Activated CD4-positive, CD25-positive, alpha-beta regulatory T cell (primary cell): ENCODE measurements around the gene AP1S3.
"Not testable (repeated sequence)": the region's sequence is repeated elsewhere in the genome, so short reads cannot be mapped to it uniquely, and the experiment has no call there.

Experiments
- DNase-seq, 4 experiments: peaks; one replicate each; lab custom pipeline; 2025; lab: John Stamatoyannopoulos, UW

Gene AP1S3

DNA sequence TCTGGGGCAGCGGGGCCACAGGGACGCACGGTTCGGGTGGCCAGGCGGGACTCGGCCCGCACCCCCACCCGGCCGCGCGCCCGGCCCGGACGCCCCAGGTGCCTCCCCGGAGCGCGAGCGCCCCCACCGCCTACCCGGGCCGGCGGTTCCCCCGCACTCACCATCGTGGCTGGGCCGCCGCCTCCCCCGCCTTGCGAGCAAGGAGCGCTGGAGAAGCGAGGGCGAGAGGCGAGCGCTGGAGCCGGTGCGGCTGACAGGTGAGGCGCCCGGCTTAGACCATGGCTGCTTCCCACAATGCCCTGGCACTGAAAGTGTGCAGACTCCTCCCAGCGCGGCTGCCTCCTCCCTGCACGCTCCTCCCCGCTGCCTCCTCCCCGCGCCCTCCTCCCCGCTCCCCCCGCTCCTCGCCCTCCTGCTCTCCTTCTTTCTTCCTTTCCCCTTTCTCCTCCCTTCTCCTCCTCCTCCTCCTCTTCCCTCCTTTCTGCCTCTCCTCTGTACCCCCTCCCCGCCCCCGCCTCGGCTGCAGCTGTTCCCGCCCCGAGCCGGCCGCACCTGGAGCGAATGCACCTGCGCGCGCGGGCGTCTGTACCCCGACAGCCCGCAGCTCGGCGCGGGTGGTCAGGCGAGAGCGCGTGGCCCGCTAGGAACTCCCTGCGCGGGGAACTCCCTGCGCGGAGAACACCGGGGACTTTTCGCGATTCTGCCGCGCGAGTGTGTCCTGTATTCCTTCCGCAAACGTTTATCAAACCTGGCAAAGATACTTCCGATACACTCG lies at the start of gene AP1S3:
Gene AP1S3 (minus strand): TSS at position 296 of the 775 bp plus-strand sequence. CDS start 132 bp downstream, at position 164.
- DNase-seq = peak; percentile 26 to 55 (median 44)

DNA sequence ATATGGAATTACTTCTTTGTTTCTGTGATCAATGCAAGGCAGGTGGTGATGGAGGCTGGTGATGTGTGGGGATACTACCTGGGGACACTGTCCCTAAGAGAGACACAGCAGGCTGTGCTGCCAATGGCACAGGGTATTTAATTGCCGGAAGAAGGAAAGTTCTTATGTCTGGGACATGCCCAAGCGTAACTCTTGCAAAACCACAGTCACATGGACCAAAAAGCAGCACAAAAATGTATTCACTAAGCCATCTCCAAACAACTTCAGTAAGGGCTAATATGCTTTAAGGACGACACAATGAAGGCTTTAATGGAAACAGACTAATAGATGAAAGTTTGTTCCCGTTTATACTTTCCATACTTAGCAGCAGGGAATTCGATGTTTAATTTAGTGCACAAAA lies 49.7 kb upstream of the AP1S3 start:
- no peak for DNase-seq

DNA sequence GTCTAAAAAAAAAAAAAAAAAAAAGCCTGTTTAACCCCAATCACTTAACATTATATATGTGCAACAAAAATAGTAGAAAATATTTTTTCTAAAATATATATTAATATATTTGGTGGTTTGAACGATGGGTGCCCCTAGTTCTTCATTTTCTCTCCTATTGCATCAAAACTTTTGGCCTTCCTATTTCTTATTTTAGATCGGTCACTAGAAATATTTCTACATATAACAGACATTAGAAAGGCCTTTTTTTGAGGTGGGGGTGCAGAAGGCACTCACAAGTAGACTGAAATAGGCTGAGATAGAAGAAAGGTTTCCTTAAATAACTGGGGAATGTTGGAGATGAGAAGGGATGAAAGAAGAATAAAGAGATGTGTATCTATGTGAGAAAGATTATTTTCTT lies 49.3 kb upstream of the AP1S3 start:
- no peak for DNase-seq

DNA sequence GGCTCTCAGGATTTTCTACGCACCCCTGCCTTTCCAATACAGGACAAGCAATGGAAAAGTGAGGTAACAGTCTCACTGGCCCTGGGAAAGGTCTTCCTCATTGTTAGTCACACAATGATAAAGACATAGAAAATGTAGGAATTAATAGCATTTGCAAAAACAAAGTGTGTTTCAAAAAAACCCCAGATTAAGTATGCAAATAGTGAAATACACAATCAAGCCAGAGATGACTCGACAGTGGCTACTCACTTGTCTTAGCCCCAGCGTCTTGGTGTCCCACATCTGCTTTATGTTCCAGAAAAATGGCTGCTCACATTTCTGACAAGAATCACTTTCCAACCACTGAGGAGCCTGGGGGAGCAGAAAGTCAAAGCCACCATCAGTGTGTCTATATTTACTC lies 47.0 kb upstream of the AP1S3 start:
- no peak for DNase-seq

DNA sequence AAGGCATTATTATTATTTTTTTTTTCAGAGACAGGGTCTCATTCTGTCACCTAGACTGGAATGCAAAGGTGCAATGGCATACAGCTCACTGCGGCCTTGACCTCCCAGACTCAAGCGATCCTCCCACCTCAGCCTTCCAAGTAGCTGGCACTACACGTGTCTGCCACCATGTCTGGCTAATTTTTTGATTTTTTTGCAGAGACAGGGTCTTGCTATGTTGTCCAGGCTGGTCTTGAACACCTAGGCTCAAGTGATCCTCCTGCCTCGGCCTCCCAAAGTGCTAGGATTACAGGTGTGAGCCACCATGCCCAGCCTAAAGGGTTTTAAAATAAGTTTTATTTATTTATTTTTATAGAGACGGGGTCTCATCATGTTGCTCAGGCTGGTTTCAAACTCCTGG lies 45.3 kb upstream of the AP1S3 start:
- DNase-seq = no peak

DNA sequence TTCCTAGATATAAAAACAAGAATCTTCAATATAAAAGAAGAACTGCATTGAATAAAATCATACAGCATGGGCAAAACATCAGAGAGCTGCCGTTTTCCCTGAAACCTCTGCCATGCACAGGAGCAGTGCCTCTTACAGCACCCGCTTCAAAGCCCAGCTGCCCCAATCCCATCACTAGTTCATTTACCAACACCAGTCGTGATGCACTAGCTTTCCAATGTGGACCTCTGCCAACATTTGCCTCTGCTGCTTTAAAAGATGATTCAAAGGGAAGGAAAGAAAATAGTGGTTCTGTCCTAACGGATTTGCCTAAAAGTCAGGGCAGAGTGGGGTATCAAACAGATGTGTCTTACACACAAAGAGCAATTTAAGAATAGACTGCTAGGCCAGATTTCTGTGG lies 43.4 kb upstream of the AP1S3 start:
- DNase-seq = no peak

DNA sequence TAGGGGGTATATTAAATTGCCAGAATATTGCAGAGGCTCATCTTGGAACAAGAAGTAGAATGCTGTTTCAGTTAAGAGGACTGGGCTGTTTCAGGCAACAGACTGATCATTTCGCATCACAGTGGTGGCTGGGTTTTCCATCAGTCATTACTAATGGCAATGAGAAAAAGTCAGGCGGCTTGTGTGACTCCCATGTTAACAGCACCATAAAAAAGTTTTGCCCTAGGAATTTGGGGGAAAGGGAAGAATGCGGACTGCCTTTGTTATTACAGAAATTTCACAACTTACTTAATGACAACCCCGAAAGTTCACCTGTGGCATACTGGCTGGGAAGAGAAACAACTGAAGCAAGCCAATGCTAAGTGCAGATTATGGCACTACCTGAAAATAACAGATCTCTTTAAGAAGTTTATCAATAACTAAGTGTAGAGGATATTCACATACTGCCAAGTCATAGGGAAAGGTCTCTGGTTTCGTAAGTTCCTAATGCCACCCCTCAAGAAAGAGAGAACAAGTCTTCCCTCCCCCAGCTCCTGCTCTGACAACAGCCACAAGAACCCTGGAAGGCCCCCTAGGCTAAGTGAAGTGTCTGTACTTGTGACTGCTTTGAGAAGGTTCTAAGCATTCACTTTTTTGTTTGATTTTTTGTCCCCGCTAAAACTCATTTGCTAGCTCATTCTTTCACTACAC lies 40.5 kb upstream of the AP1S3 start:
- no peak for DNase-seq

DNA sequence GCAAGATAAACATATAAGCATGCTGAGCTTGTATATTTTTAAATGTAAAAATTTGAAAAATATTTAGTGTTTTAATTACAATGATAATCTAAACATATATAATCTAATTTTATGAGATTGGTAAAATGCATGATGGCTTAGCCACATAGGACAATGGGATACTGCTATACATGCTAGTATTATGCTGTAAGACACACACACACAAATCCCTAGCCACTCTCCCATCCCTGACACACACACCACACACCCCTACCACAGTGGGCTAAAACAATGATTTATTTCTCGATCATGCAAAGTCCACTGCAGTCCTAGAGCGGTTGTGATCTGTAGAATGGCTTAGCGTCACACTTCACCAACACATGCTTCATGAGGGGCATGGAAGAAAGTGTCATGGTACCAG lies 36.3 kb upstream of the AP1S3 start:
- no peak for DNase-seq

DNA sequence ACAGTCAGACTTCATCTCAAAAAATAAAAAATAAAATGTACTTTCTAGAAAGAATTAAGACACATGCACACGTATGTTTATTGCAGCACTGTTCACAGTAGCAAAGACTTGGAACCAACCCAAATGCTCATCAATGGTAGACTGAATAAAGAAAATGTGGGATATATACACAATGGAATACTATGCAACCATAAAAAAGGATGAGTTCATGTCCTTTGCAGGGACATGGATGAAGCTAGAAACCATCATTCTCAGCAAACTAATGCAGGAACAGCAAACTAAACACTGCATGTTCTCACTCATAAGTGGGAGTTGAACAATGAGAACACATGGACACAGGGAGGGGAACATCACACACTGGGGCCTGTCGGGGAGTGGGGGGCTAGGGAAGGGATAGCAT lies 35.4 kb upstream of the AP1S3 start:
- DNase-seq = not testable (repeated sequence)

DNA sequence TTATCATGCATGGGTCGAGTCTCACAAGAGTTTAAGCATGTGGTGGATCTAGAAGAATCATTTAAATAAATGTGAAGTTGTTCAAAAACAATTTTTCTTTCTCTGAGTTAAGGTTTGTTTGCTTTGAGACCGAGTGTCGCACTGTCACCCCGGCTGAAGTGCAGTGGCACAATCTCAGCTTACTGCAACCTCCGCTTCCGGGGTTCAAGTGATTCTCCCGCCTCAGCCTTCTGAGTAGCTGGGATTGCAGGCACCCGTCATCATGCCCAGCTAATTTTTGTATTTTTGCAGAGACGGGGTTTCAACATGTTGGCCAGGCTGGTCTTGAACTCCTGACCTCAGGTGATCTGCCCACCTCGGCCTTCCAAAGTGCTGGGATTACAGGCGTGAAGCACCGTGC lies 34.3 kb upstream of the AP1S3 start:
- DNase-seq = not testable (repeated sequence)

DNA sequence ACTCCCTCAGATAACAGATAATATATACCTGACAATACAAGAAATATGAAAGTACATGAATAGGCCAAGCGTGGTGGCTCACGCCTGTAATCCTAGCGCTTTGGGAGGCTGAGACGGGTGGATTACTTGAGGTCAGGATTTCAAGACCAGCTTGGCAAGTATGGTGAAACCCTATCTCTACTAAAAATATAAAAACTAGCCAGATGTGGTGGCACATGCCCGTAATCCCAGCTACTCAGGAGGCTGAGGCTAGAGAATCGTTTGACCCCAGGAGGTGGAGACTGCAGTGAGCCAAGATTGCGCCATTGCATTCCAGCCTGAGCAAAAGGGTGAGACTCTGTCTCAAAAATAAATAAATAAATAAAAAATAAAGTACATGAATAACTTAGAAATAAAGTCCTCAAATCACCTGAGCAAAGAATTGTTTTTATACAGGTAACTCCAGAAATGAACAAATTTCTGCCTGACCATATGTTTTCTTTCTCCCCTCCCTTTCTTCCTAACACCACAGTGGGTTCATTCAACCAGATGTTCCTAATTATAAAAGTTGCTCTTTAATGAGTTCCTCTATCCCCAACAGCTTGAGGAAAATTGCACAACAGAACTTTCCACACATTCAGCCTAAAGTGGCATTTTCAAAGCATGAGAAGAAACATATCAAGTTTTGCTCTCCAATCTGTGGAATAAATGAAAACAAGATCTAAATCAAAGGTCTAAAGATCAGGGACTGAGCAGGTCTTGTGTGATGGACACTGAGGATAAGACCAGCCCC lies 33.6 kb upstream of the AP1S3 start:
- DNase-seq = no peak

DNA sequence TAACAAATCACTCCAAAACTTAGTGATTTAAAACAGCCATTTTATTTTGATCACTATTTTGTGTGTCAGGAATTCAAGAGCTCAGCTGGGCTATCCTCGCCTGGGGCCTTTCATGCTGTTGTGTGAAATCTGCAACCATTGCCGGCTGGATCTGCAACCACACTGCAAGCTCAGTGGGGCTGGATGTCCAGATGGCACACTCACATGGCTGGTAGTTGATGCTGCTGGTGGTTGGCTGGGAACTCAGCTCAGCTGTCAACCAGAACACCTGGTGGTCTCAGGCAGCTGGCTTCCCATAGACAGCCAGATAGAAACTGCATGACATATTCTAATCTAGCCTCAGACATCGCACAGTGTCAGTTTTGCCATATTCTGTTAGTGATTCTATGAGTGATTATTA lies 30.6 kb upstream of the AP1S3 start:
- DNase-seq = no peak

DNA sequence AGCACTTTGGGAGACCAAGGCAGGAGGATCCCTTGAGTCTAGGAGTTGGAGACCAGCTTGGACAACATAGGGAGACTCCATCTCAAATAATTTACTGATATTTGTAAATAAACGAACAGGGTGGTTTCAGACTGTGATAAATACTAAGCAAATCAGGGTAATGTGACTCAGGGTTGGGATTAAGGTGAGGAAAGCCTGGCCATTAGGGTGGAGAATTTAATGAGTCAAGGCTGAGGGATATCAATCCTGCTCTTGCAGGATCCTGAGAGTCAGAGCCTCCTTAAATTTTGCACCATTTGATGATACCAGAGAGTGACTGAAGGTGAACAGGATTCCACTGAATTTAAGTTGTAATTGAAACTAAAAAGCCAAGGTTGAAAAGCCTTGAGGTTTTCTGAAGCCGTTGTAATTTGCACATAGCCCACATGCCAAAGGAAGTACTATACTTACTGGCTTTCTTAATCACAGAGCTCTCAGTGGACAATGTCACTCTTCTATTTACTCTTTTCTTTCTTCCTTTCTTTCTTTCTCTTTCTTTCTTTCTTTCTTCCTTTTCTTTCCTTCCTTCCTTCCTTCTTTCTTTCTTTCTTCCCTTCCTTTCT lies 28.6 kb upstream of the AP1S3 start:
- DNase-seq = no peak

DNA sequence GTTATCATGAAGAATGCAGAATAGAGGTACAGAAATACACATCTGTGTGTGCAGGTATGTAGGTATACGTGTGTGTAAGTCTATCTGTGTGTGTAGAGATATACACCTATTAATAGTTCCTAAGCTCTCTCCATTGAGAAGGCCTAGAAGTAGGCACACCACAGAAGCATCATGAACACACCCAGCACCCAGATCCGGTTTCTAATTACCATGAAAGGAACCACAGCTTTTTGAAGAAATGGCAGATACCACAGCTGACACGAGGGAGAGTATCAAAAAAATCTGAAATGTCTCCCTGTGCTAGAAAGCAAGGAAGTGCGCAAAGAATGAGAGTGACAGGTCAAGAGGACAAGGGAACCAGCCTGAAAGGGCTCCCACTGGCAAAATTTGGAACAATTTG lies 27.7 kb upstream of the AP1S3 start:
- DNase-seq = no peak

DNA sequence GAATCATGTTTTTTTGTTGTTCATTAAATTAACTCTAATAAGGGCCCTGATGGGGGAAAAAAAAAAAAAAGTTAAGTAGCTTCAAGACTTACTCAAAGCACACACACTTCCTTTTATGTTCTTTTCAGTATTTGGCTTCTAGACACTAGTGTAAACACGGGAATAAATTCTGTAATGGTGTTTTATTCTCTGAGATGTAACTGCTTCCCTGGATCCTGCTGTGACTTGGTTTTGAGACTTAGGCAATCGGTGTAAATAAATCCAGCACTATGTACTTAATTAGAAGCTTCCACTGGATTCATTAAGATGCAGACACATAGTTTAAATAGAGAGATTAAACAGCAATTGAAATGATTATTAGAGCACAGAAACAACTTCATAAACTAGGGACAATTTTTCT lies 26.1 kb upstream of the AP1S3 start:
- no peak for DNase-seq

DNA sequence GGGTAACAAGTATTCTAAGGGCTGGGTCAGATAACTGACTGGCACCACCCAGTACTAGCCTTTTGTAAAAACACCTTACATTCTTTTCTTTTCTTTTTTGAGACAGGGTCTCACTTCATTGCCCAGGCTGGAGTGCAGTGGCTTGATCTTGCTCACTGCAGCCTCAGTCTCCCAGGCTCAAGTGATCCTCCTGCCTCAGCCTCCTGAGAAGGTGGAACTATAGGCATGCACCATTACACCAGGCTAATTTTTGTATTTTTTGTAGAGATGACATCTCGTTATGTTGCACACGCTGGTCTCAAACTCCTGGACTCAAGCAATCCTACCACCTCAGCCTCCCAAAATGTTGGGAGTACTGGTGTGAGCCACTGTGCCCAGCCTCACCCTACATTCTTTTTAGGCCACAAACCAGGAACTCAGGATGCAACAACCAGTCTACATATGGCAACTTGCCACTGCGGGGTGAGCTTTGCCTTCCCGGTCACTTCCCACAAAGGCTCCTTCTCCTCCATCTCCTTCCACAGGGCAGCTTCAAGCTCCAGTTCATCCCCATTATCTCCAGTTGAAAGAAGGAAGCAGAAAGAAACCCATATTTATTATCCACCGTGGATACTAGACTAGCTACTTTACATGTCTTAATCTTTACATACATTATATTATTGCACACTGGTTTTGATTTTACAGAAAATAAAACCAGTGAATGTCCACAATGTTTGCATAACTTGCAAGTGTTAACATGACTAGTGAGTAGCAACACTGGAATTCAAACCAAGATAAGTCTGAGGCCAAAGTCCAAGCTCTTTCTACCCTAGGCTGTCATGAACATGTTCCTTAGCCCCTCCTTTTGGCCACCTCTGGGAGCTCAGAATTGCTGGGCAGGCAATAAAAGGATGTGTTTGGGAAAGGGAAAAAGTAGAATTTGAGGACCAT lies 23.7 kb upstream of the AP1S3 start:
- DNase-seq = no peak

DNA sequence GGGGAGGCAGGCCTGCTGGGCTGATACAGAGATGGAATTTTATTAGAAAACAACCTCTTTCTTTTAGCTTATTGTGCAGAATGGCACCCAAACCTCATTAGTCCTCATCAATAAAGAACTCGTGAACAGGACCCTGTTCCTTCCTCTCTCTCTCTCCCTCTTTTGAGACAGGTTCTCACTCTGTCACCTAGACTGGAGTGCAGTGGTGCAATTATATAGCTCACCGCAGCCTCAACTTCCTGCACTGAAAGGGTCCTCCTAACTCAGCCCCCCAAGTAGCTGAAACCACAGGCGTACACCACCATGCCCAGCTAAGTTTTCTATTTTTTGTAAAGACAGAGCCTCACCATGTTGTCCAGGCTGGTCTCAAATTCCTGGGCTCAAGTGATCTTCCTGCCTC lies 21.7 kb upstream of the AP1S3 start:
- DNase-seq = no peak

DNA sequence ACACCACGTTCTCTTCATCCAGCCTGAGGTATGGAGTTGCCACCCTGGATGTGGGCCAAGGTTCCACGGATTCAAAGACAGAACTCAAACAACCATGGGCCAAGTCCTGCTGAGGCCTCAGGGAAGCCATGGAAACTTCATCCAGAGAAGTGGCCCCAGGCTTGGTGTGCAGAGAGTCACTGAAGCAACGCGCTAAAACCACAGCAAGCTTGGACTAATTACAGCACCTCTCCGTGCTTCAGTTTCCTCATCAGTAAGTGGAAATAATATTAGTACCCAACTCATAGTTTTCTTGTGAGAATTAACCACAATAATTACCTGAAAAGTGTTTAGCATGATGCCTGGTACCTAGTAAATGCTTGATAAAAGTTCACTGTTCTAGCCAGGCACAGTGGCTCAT lies 19.2 kb upstream of the AP1S3 start:
- no peak for DNase-seq

DNA sequence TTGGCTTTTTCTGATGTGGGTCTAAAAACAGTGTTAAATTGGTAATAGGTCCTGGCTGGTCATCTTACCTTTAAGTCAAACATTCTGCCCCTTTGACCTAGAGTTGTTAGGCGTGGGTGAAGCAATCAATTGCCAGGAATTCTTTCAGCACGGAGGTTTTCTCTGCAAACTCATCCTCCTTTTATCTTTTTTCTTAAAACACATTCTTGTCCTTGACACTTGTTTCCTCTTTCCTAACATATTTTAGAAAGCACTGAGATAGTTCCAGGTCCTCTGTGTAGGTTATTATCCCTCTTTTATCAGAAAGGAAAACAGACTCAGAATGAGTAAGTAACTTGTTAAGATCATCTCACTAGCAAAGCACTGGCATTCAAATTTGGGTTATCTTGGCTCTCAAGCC lies 18.6 kb upstream of the AP1S3 start:
- DNase-seq = no peak

DNA sequence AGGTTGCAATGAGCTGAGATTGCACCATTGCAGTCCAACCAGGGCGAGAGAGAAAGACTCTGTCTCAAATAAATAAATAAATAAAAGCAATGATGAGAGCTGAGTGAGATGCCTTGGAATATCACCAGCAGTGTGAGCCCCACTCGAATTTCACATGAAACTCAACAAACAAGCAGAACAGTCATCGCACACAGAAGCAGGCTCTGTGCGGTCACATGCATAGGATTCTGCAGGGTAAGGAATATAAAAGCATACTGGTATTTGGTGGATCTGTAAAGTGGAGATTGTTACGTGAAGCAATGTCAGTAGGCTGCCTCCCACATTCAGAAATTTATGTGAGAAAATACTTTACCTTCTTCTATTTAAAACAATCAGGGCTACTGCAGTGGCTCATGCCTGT lies 18.0 kb upstream of the AP1S3 start:
- DNase-seq = no peak

DNA sequence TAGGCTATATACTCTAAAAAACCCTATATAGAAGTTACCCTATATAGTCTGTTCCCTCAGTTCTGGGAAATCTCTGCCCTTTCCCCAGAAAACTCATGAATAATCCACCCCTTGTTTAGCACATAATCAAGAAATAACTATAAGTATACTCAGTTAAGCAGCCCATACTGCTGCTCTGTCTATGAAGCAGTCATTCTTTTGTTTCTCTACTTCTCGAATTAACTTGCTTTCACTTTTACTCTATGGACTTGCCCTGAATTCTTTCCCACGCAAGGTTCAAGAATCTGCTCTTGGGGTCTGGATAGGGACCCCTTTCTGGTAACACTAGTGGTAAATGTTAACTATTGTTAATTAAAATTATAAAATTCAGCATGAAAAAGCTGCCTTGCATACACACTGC lies 17.4 kb upstream of the AP1S3 start:
- no peak for DNase-seq
